Head of caudate nucleus (tissue), 42 donors: ENCODE measurements around the gene PJA1.
A peak's percentile ranks its signal among the peaks of the same experiment; 100 is the strongest.

Experiments used
- DNase-seq, 42 donors: peaks; one replicate each; pipeline versions ENCODE4 v3.0.0 to v3.0.0-alpha.2; 2020 to 2021; ENCODE audit warnings: mixed read lengths in 7 of 42
- intact Hi-C: fragments of 100-400 bp; cut with DNase I; formaldehyde crosslinking; loops from one replicate; pipeline ENCODE4 v1.15.0; 2022

Gene PJA1

DNA sequence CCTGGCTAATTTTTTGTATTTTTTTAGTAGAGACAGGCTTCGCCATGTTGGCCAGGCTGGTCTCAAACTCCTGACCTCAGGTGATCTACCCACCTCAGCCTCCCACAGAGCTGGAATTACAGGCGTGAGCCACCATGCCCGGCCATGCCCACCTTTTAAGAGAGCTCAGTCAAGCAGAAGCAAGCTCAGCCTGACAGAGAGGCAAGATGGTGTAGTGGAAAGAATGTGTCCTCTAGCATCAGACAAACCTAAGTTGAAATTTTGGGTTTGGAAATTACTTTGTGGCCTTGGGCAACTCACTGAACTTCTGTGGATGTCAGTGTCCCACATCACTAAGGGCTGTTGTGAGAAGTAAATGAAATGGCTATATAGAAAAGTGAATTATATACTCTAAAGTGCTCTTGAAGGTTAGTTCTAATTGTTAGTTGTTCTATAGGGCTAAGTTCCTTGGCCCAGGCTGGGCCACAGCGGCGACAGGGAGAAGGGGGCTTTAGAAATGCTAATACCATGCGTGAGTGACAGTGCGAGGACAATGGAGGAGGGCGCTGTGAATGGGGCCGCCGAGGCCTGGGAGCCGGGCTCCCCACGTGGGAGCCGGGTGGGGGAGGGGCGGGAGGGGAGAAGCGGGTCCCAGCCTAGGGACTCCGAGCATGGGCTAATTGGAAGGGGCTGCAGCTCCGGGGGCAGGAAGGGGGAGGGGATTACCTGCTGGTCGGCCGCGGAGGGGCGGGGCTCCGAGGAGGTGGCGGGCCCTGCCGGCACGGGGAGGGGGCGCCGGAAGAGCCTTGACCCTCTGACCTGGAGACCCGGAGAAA is 15.6 kb downstream of the PJA1 start:
- intact Hi-C loops: no loop called here
- DNase-seq: peak in 8 of 42 donors; percentile 3 to 31 (median 12)

DNA sequence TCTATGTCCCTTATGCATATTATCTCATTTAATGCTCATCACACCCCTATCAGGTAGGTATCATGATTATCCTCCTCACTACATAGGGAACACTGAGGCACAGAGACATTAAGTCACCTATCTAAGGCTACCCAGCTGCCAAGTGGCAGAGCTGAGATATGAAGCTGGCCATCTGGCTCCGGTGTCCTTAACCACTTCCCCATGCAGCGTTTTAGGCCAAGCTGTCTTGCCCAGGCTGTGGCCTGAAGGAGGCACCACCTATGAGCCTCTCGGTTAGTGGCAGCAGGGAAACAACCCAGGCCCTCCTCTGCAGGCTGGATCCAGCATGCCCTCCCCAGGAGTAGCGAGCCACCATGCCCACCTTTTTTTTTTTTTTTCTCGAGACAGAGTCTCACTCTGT is 16.3 kb downstream of the PJA1 start:
- intact Hi-C loops: no loop called here
- DNase-seq: peak in 8 of 42 donors; percentile 1 to 15 (median 10)

DNA sequence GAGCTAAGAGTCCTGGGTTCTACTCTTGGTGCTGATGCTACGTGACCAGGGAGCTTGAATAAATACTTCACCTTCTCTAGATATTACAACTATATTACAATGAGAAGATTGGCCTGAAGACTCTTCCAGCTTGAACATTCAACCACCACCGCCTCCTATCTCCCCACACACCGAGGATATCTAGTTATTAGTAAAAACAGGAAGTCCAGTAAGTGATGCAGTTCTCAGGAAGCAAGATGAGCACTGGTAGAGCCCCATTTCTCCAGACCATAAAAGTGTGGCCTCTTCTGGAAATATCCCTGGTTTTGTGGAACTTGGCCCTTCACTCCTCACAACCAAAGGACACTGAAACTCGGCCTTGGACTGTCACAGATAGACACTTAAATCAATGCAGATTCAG is 18.5 kb downstream of the PJA1 start:
- DNase-seq: peak in 1 of 42 donors; percentile 1
- intact Hi-C loops: no loop called here

DNA sequence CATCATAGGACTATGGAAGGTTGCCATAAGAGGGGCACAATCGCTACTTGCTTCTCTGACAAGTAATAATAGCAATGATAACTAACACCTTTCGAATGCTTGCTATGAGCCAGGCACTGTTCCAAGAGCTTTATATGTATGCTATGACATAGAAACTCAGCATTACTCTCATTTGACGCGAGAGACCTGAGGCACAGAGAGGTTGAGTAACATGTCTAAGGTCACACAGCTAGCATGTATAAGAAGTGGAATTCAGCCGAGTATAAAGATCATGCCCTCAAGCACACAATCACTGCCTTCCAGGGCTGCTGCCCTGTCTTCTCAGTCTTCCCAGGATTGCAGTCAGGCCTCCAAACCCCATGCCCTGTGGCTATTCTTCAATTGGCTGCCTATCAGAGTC is 19.5 kb downstream of the PJA1 start:
- intact Hi-C loops: no loop called here
- peak in 3 of 42 donors; percentile 0 to 14 (median 0) for DNase-seq

GRCh38 chrX:69144838-69145680 is 20.2 kb downstream of the PJA1 start:
- intact Hi-C loops: no loop called here
- peak in 3 of 42 donors; percentile 18 to 25 (median 20) for DNase-seq

DNA sequence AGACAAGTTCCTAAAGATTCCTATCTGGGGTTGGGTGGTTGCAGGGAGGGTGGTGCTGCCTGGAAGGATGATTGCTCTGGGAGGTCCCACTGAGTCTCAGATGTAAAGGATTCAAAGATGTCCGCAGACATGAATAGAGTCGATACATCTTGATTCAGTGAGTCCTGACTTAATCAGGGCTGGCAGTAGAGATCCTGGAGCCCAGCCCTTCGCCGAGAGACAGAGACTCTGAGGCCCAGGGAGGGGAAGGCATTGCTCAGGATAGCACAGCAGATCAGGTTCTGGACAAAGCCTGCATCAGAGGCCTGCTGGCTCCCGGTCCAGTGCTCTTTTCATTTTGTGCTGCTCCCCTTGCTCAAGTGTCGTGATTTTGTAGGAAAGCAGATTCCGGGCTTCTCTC is 21.7 kb downstream of the PJA1 start:
- intact Hi-C loops: no loop called here
- DNase-seq: no peak

- DNase-seq: no peak
- intact Hi-C loops: no loop called here
Measured at GRCh38 chrX:69142788-69143469, 22.3 kb downstream of the PJA1 start.

- intact Hi-C loops: no loop called here
- DNase-seq: no peak
Measured at GRCh38 chrX:69140837-69141236, 24.4 kb downstream of the PJA1 start.

GRCh38 chrX:69139516-69139915 is 25.7 kb downstream of the PJA1 start:
- no peak for DNase-seq
- intact Hi-C loops: no loop called here

GRCh38 chrX:69138512-69138911 is 26.7 kb downstream of the PJA1 start:
- DNase-seq: no peak
- intact Hi-C loops: no loop called here

GRCh38 chrX:69138118-69138390 is 27.2 kb downstream of the PJA1 start:
- DNase-seq: no peak
- intact Hi-C loops: no loop called here

DNA sequence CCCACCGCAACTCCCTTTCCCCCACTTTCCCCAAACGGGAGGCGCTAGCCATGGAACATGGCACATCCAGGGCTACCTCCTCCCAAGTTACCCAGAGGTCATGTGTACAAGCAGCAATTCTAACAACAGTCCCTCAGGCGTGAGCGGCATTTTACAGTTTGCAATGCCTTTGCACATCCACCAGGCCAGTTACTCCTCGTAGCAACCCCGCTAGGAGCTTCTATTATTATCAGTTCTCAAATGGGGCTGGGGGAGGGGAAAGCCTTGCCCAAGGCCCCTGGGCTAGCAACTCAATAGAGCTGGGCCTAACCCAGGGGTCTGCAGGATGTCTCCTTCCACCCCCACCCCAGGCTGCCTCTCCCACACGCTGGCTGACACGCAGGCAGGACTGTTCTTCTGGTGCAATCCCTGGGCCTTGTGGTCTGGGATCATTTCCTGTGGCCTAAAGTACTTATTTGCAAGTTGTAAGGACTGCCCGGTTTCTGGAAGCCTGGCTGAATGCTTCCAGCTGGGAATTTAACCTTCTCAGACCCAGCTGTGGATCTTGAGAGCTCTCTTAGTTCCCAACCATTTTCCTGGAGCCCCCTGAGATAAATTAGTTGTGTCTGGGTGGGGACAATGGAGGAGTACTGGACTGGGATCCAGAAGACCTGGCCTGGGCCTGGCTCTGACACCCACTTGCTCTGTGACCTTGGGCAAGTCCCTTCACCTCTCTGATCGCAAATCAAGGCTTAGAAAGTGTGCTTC is 27.7 kb downstream of the PJA1 start:
- DNase-seq: no peak
- intact Hi-C loops: no loop called here

DNA sequence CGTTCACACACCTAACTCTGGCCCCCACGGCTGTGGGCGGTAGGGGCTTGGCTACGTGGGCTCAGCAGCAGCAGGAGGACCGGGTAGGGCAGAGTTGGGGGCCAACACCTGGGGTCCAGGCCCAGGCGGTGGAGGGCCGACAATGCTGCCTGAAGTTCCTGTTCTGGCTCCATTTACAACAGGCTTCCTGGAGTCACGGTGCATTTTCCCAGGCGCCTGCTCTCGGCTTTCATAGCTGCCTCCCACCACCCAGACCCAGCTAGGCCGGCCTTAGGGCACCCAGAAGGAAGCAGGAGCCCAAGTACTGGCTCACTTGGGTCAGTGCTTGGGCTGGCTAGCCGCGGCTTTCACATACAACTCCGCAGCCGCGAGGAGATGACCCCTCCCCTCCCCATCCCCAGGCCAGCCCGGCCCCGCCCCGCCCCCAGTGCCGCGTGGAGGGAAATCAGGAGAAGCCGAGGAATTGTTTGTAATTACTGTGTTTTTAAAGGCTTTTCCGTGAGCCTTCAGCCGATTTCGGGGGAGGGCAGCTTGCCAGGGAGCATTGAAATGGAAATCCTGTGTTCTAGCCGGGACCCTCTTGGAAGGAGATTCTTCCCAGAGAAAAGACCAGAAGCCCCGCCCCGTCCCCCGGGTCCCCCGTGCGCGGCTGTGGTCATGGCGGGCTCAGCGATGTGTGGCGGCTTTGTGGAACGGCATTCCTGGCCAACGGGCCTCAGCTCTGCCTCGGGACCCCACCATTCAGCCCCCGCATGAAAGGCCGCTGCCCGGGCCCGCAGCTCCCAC is 28.5 kb downstream of the PJA1 start:
- intact Hi-C loops: no loop called here
- DNase-seq: peak in 13 of 42 donors; percentile 5 to 50 (median 19)

- intact Hi-C loops: no loop called here
- DNase-seq: peak in 4 of 42 donors; percentile 5 to 43 (median 14)
Measured at GRCh38 chrX:69133921-69134542, 31.2 kb downstream of the PJA1 start.

- intact Hi-C loops: no loop called here
- no peak for DNase-seq
Measured at GRCh38 chrX:69131886-69132285, 33.4 kb downstream of the PJA1 start.

DNA sequence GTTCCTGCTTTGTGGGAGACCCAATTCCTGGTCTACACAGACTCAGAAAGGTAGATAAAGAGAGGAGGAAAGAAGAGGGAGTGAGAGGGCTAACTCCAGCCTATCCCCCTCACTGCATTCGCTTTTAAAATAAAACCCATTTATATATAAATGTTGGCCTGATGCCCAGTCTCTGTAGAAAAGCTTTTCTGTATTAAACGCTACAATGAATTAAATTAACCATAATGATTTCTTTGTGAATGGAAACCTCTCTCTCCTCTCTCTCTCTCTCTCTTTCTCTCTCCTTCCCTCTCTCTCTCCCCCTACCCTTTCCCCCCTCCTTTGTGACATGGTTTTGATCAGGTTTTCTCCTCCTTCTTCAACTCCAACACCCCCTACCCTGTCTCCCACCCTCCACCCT is 34.8 kb downstream of the PJA1 start:
- no peak for DNase-seq
- intact Hi-C loops: no loop called here

GRCh38 chrX:69128588-69128987 is 36.7 kb downstream of the PJA1 start:
- intact Hi-C loops: no loop called here
- peak in 30 of 42 donors; percentile 3 to 70 (median 32) for DNase-seq

DNA sequence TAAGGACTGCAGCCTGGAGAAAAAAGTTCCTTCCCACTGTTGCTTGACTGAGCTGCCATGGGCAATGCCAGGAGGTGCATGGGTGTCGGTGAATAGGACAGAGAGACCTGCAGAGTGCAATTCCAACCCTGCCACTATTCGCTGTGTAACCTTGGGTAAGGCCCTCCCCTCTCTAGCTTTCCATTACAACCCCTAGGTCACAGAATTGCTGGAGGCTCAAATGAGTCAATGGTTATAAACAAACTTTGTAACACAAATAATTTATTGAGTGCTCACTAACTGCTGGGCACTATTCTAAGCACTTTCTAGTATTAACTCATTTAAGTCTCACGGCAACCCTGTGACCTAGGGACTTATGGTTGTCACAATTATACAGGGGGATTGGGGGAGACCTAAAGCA is 37.8 kb downstream of the PJA1 start:
- intact Hi-C loops: no loop called here
- DNase-seq: no peak
